ENCODE results near the gene CEP55. TPM values are rescaled to one million over a fixed set of nuclear protein-coding genes. Genes with fewer than 3 reads are reported as not detected.

The CEP55 gene
- total RNA-seq, 1 donor from 2014 or later: 3.7 TPM

DNA sequence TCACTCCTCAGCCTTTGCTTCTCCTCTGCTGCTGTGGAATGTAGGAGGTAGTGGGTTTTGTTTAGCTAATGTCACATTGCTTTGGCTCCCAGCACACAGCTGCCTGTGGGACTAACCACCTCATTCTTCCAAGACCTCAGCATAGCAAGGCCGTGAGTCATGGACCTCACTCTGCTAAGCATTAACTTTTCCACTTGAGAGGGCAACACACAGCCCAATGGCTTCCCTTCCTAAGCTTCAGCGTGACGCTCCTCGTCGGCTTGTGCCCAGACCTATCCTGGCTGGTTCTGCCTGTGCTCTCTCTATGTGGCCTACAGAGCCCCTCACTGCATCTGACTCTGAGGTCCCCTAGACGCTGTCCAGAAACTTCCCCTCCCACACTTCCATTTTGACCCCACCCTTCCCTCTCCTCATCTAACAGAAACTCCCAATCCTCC is 37.6 kb upstream of the CEP55 start:
- Histone ChIP-seq H3K9me3 (ENCODE audit: insufficient read depth, low read depth, low read length) (no peaks in the 10 kb centered on the region), H3K27me3 (ENCODE audit: insufficient read depth, low read length) (no peaks in the 10 kb centered on the region), H3K4me1 (ENCODE audit: insufficient read depth, low read length) (peaks cover 66% of the 10 kb centered on the region), H4K20me1 (ENCODE audit: insufficient read depth, low read length) (no peaks in the 10 kb centered on the region), H3K79me2 (ENCODE audit: insufficient read depth, low read length) (peaks cover 81% of the 10 kb centered on the region), H3K4me3 (ENCODE audit: insufficient read depth, low read depth, low read length) (no peak overlapping the region), H3K9ac (ENCODE audit: low read length) (peak overlapping the region; percentile 80), H3K36me3 (ENCODE audit: insufficient read depth, low read length) (peaks cover 37% of the 10 kb centered on the region), H3K27ac (ENCODE audit: low read depth, low read length) (peak overlapping the region; percentile 95), H3K4me2 (ENCODE audit: low read length) (peak overlapping the region; percentile 71), H2AFZ (ENCODE audit: low read depth, low read length) (no peak overlapping the region)
- H3K4me1 Mint-ChIP-seq (ENCODE audit: low read depth, unreplicated experiment): peaks cover 52% of the 10 kb centered on the region
- DNase-seq (ENCODE audit: low read depth): peak; percentile 100
- peaks cover 29% of the 10 kb centered on the region for H3K36me3 Mint-ChIP-seq (ENCODE audit: low read depth, unreplicated experiment)
- peak; percentile 99 for FAIRE-seq
- H3K27me3 Mint-ChIP-seq (ENCODE audit: low read depth, unreplicated experiment): no peaks in the 10 kb centered on the region
- H3K4me3 Mint-ChIP-seq (ENCODE audit: unreplicated experiment): peak overlapping the region; percentile 64
- TF ChIP-seq, protein P1, sequence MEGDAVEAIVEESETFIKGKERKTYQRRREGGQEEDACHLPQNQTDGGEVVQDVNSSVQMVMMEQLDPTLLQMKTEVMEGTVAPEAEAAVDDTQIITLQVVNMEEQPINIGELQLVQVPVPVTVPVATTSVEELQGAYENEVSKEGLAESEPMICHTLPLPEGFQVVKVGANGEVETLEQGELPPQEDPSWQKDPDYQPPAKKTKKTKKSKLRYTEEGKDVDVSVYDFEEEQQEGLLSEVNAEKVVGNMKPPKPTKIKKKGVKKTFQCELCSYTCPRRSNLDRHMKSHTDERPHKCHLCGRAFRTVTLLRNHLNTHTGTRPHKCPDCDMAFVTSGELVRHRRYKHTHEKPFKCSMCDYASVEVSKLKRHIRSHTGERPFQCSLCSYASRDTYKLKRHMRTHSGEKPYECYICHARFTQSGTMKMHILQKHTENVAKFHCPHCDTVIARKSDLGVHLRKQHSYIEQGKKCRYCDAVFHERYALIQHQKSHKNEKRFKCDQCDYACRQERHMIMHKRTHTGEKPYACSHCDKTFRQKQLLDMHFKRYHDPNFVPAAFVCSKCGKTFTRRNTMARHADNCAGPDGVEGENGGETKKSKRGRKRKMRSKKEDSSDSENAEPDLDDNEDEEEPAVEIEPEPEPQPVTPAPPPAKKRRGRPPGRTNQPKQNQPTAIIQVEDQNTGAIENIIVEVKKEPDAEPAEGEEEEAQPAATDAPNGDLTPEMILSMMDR (IDR thresholded peaks at IDR 0.05; ENCODE audit: insufficient read depth, low read depth, low read length): no peak
- no peak for TF ChIP-seq EZH2 (IDR thresholded peaks at IDR 0.05; ENCODE audit: insufficient read depth, low read length)
- no peaks in the 10 kb centered on the region for H3K9me3 Mint-ChIP-seq (ENCODE audit: unreplicated experiment)
- peak overlapping the region; percentile 100 for H3K27ac Mint-ChIP-seq (ENCODE audit: unreplicated experiment)

DNA sequence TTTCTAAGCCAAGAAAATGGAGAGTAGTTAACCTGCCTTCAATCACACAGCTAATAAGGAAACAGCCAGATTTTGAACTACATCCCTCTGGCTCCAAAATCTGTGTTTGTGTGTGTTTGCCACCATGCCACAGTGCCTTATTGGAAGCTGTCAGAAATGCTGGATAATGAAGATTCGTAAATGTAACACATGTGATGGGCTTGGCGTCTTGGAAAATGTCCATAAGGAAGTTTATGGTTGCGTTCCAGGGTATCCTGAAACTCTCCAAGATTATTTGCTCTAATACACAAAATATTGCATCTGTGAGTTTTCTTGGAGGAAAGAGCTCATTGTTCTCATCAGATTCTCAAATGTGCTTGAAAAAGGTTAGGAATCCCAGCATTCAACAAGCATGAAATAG is 36.9 kb upstream of the CEP55 start:
- Histone ChIP-seq H3K9me3 (ENCODE audit: insufficient read depth, low read depth, low read length) (no peaks in the 10 kb centered on the region), H3K4me2 (ENCODE audit: low read length) (peak overlapping the region; percentile 49), H3K36me3 (ENCODE audit: insufficient read depth, low read length) (peaks cover 32% of the 10 kb centered on the region), H3K9ac (ENCODE audit: low read length) (peak overlapping the region; percentile 80), H3K79me2 (ENCODE audit: insufficient read depth, low read length) (peaks cover 82% of the 10 kb centered on the region), H3K27me3 (ENCODE audit: insufficient read depth, low read length) (no peaks in the 10 kb centered on the region), H3K27ac (ENCODE audit: low read depth, low read length) (peak overlapping the region; percentile 95), H4K20me1 (ENCODE audit: insufficient read depth, low read length) (no peaks in the 10 kb centered on the region), H3K4me3 (ENCODE audit: insufficient read depth, low read depth, low read length) (no peak overlapping the region), H3K4me1 (ENCODE audit: insufficient read depth, low read length) (peaks cover 73% of the 10 kb centered on the region), H2AFZ (ENCODE audit: low read depth, low read length) (no peak overlapping the region)
- H3K9me3 Mint-ChIP-seq (ENCODE audit: unreplicated experiment): no peaks in the 10 kb centered on the region
- DNase-seq (ENCODE audit: low read depth): no peak
- FAIRE-seq: no peak
- peaks cover 58% of the 10 kb centered on the region for H3K4me1 Mint-ChIP-seq (ENCODE audit: low read depth, unreplicated experiment)
- H3K36me3 Mint-ChIP-seq (ENCODE audit: low read depth, unreplicated experiment): peaks cover 25% of the 10 kb centered on the region
- TF ChIP-seq, protein P1 (IDR thresholded peaks at IDR 0.05; ENCODE audit: insufficient read depth, low read depth, low read length): no peak
- TF ChIP-seq EZH2 (IDR thresholded peaks at IDR 0.05; ENCODE audit: insufficient read depth, low read length): no peak
- no peaks in the 10 kb centered on the region for H3K27me3 Mint-ChIP-seq (ENCODE audit: low read depth, unreplicated experiment)
- peak overlapping the region; percentile 100 for H3K27ac Mint-ChIP-seq (ENCODE audit: unreplicated experiment)
- H3K4me3 Mint-ChIP-seq (ENCODE audit: unreplicated experiment): peak overlapping the region; percentile 28

DNA sequence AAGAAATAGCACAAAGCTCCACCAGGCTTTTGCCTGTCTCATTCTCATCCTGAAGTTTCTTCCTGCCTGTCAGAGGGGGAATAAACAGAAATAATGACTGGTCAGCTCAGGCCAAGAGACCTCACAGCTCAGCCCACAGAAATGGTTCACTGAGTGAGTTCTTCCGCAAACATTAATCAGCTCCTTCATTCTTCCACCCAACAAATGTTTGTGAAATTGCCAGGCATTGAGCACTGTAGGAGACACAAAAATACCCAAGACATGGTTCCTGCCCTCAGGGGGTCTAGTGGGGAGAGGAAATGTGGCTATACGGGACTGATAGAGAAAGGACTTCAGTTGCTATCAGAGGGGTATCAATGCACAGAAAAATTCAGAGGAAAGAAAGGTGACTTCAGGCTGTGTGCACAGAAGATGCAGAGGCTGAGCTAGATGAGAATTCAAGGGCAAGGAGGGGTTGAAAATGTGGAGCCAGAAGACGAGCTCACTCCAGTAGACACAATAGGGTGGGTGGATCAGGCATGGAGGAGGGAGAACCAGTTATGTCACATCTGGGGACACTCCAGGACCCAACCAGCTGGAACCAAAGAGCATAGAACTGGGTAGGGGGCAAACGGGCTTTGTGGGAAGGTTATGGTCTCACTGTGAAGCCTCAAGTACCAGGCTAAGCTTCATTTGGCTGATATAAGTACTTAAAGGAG is 35.2 kb upstream of the CEP55 start:
- FAIRE-seq: no peak
- Mint-ChIP-seq H3K9me3 (ENCODE audit: unreplicated experiment) (no peaks in the 10 kb centered on the region), H3K4me1 (ENCODE audit: low read depth, unreplicated experiment) (peaks cover 71% of the 10 kb centered on the region), H3K27me3 (ENCODE audit: low read depth, unreplicated experiment) (no peaks in the 10 kb centered on the region), H3K36me3 (ENCODE audit: low read depth, unreplicated experiment) (peaks cover 24% of the 10 kb centered on the region), H3K4me3 (ENCODE audit: unreplicated experiment) (no peak overlapping the region), H3K27ac (ENCODE audit: unreplicated experiment) (peak overlapping the region; percentile 73)
- H3K4me2 ChIP-seq (ENCODE audit: low read length): peak overlapping the region; percentile 66
- peak overlapping the region; percentile 76 for H3K9ac ChIP-seq (ENCODE audit: low read length)
- no peak overlapping the region for H2AFZ ChIP-seq (ENCODE audit: low read depth, low read length)
- peaks cover 90% of the 10 kb centered on the region for H3K4me1 ChIP-seq (ENCODE audit: insufficient read depth, low read length)
- peak overlapping the region; percentile 98 for H3K27ac ChIP-seq (ENCODE audit: low read depth, low read length)
- H3K4me3 ChIP-seq (ENCODE audit: insufficient read depth, low read depth, low read length): peak overlapping the region; percentile 29
- no peaks in the 10 kb centered on the region for H3K9me3 ChIP-seq (ENCODE audit: insufficient read depth, low read depth, low read length)
- H3K79me2 ChIP-seq (ENCODE audit: insufficient read depth, low read length): peaks cover 86% of the 10 kb centered on the region
- H3K27me3 ChIP-seq (ENCODE audit: insufficient read depth, low read length): no peaks in the 10 kb centered on the region
- no peaks in the 10 kb centered on the region for H4K20me1 ChIP-seq (ENCODE audit: insufficient read depth, low read length)
- H3K36me3 ChIP-seq (ENCODE audit: insufficient read depth, low read length): peaks cover 22% of the 10 kb centered on the region
- DNase-seq (ENCODE audit: low read depth): peak; percentile 94
- TF ChIP-seq, protein P1 (IDR thresholded peaks at IDR 0.05; ENCODE audit: insufficient read depth, low read depth, low read length): no peak
- TF ChIP-seq EZH2 (IDR thresholded peaks at IDR 0.05; ENCODE audit: insufficient read depth, low read length): no peak

Measured in astrocyte (in vitro differentiated cells and primary cell).